Left ventricle myocardium inferior (tissue), 1 donor: ENCODE data around the gene ZFYVE19. TPM values are rescaled to one million over a fixed set of nuclear protein-coding genes. Genes with fewer than 3 reads are reported as not detected.

ENCODE experiments used
- DNase-seq: peaks from one replicate; pipeline ENCODE4 v3.0.0-alpha.2; 2020
- H3K27ac ChIP-seq: fragments of 200-600 bp; replicated peaks from 2 replicates; pipeline ENCODE4 v1.8.0; 2021
- H3K27me3 ChIP-seq: fragments of 200-600 bp; 2 replicates; pipeline ENCODE4 v1.8.0; 2021; ENCODE audit warnings: low read depth
- H3K36me3 ChIP-seq: fragments of 200-600 bp; 2 replicates; pipeline ENCODE4 v1.8.0; 2021
- H3K4me1 ChIP-seq: fragments of 200-600 bp; 2 replicates; pipeline ENCODE4 v1.8.0; 2021
- H3K4me3 ChIP-seq: fragments of 200-600 bp; 2 replicates; pipeline ENCODE4 v1.8.0; 2021; ENCODE audit warnings: mild to moderate bottlenecking, moderate library complexity
- H3K9me3 ChIP-seq: fragments of 200-600 bp; replicated peaks from 2 replicates; pipeline ENCODE4 v1.8.0; 2021
- CTCF ChIP-seq: fragments of 200-600 bp; IDR thresholded peaks from 2 replicates; pipeline ENCODE4 v1.8.0; 2021; ENCODE audit warnings: antibody characterized with exemption, mild to moderate bottlenecking, borderline replicate concordance
- intact Hi-C: fragments of 100-400 bp; cut with micrococcal nuclease; formaldehyde crosslinking; loops from one replicate; pipeline ENCODE4 v1.11.0; 2022
- total RNA-seq: library from RNA; stranded (reverse); fragmentation: NEBNext Ultra II Directional; extraction: Animal tissue kit (Norgen Biotek cat#: 25700); gene quantifications from one replicate; pipeline ENCODE4 v1.2.1, GENCODE V29; 2021
- donor health status: DM: no; HTN: yes; CAD: no; lungs with severe emphysema.

The ZFYVE19 gene
- total RNA-seq, 1 donor from 2014 or later = 24.7 TPM

GRCh38 chr15:40829115-40829514, 22.2 kb downstream of the ZFYVE19 start:
- H3K27ac ChIP-seq = no peak overlapping the region
- H3K27me3 ChIP-seq = peaks cover 5% of the 10 kb centered on the region
- no peak for TF ChIP-seq CTCF
- no peaks in the 10 kb centered on the region for H3K36me3 ChIP-seq
- DNase-seq = no peak
- intact Hi-C loops = no loop called here
- H3K4me1 ChIP-seq = peaks cover 3% of the 10 kb centered on the region
- H3K4me3 ChIP-seq = no peak overlapping the region
- H3K9me3 ChIP-seq = no peaks in the 10 kb centered on the region

- H3K4me3 ChIP-seq = no peak overlapping the region
- H3K9me3 ChIP-seq = no peaks in the 10 kb centered on the region
- no peaks in the 10 kb centered on the region for H3K4me1 ChIP-seq
- H3K27me3 ChIP-seq = peaks cover 5% of the 10 kb centered on the region
- no peak for TF ChIP-seq CTCF
- intact Hi-C loops = no loop called here
- no peak for DNase-seq
- H3K27ac ChIP-seq = no peak overlapping the region
- H3K36me3 ChIP-seq = no peaks in the 10 kb centered on the region
These were observed 24.0 kb downstream of the ZFYVE19 start for GRCh38 chr15:40830884-40831283.

GRCh38 chr15:40831861-40832260, 25.0 kb downstream of the ZFYVE19 start:
- Histone ChIP-seq H3K4me1 (no peaks in the 10 kb centered on the region), H3K4me3 (no peak overlapping the region), H3K9me3 (no peaks in the 10 kb centered on the region), H3K27me3 (peaks cover 5% of the 10 kb centered on the region), H3K36me3 (no peaks in the 10 kb centered on the region), H3K27ac (no peak overlapping the region)
- no peak for TF ChIP-seq CTCF
- no peak for DNase-seq
- intact Hi-C loops = no loop called here

- Histone ChIP-seq H3K4me1 (no peaks in the 10 kb centered on the region), H3K4me3 (no peak overlapping the region), H3K27ac (no peak overlapping the region), H3K36me3 (no peaks in the 10 kb centered on the region), H3K9me3 (no peaks in the 10 kb centered on the region), H3K27me3 (peaks cover 5% of the 10 kb centered on the region)
- TF ChIP-seq CTCF = no peak
- DNase-seq = no peak
- intact Hi-C loops = no loop called here
These were observed 26.0 kb downstream of the ZFYVE19 start for GRCh38 chr15:40832903-40833302.

- no peak for TF ChIP-seq CTCF
- no peaks in the 10 kb centered on the region for H3K9me3 ChIP-seq
- H3K36me3 ChIP-seq = no peaks in the 10 kb centered on the region
- intact Hi-C loops = no loop called here
- no peak for DNase-seq
- H3K27ac ChIP-seq = no peak overlapping the region
- H3K4me3 ChIP-seq = no peak overlapping the region
- H3K27me3 ChIP-seq = no peaks in the 10 kb centered on the region
- H3K4me1 ChIP-seq = no peaks in the 10 kb centered on the region
These were observed 29.1 kb downstream of the ZFYVE19 start for GRCh38 chr15:40836020-40836419.

GRCh38 chr15:40838756-40839155, 31.9 kb downstream of the ZFYVE19 start:
- Histone ChIP-seq H3K9me3 (no peaks in the 10 kb centered on the region), H3K27me3 (peaks cover 11% of the 10 kb centered on the region), H3K4me1 (peaks cover 5% of the 10 kb centered on the region), H3K27ac (no peak overlapping the region), H3K4me3 (no peak overlapping the region), H3K36me3 (no peaks in the 10 kb centered on the region)
- intact Hi-C loops = no loop called here
- no peak for TF ChIP-seq CTCF
- no peak for DNase-seq
